Upper lobe of left lung (tissue), 4 donors: Measurements from ENCODE around the gene KPRP.

Experiments used
- POLR2A ChIP-seq, 4 donors: fragments of 450-650 bp; IDR thresholded peaks; one replicate each; pipeline ENCODE4 v1.5.1; 2016 to 2017; ENCODE audit warnings: antibody characterized with exemption in 4 of 4, mild to moderate bottlenecking in 2 of 4
- POLR2AphosphoS5 ChIP-seq, 2 donors: sonication (generic); formaldehyde crosslinking; IDR thresholded peaks; one replicate each; pipeline ENCODE4 v1.5.1; 2017; ENCODE audit warnings: antibody characterized with exemption in 2 of 2

- TF ChIP-seq POLR2A (IDR thresholded peaks at IDR 0.05) (no peak), POLR2AphosphoS5 (IDR thresholded peaks at IDR 0.05) (no peak)
Measured at GRCh38 chr1:152743371-152744145, 14.3 kb upstream of the KPRP start.
